Measurements from ENCODE around the gene MACROD2. TPM values are rescaled to one million over a fixed set of nuclear protein-coding genes. Genes with fewer than 3 reads are reported as not detected.

MACROD2 gene
- total RNA-seq, 1 donor from 2014 or later = 6.4 TPM

- Mint-ChIP-seq H3K4me1 (no peaks in the 10 kb centered on the region), H3K27me3 (ENCODE audit: low read depth) (no peaks in the 10 kb centered on the region), H3K27ac (ENCODE audit: unreplicated experiment) (no peak overlapping the region), H3K36me3 (ENCODE audit: low read depth) (no peaks in the 10 kb centered on the region), H3K4me3 (no peak overlapping the region), H3K9me3 (peaks cover 9% of the 10 kb centered on the region)
- DNase-seq (ENCODE audit: low read depth, low spot score) = no peak
- TF ChIP-seq CTCF (conservative IDR thresholded peaks at IDR 0.05) = no peak
Measured at GRCh38 chr20:15619341-15619740, 1624.0 kb downstream of the MACROD2 start.

- Mint-ChIP-seq H3K27ac (ENCODE audit: unreplicated experiment) (no peak overlapping the region), H3K36me3 (ENCODE audit: low read depth) (no peaks in the 10 kb centered on the region), H3K4me3 (no peak overlapping the region)
Measured at GRCh38 chr20:15619816-15620215, 1624.5 kb downstream of the MACROD2 start.

GRCh38 chr20:15622368-15622767 lies 1627.1 kb downstream of the MACROD2 start:
- Mint-ChIP-seq H3K36me3 (ENCODE audit: low read depth) (no peaks in the 10 kb centered on the region), H3K4me1 (no peaks in the 10 kb centered on the region), H3K4me3 (no peak overlapping the region), H3K27me3 (ENCODE audit: low read depth) (no peaks in the 10 kb centered on the region), H3K27ac (ENCODE audit: unreplicated experiment) (no peak overlapping the region), H3K9me3 (peaks cover 12% of the 10 kb centered on the region)
- no peak for DNase-seq (ENCODE audit: low read depth, low spot score)
- no peak for TF ChIP-seq CTCF (conservative IDR thresholded peaks at IDR 0.05)

More at GRCh38 chr20:15619816-15620215, 1624.5 kb downstream of the MACROD2 start:
- H3K9me3 Mint-ChIP-seq = peaks cover 9% of the 10 kb centered on the region
- no peaks in the 10 kb centered on the region for H3K4me1 Mint-ChIP-seq
- no peaks in the 10 kb centered on the region for H3K27me3 Mint-ChIP-seq (ENCODE audit: low read depth)
- no peak for TF ChIP-seq CTCF (conservative IDR thresholded peaks at IDR 0.05)
- no peak for DNase-seq (ENCODE audit: low read depth, low spot score)

GRCh38 chr20:15623215-15623614 lies 1627.9 kb downstream of the MACROD2 start:
- H3K4me1 Mint-ChIP-seq = no peaks in the 10 kb centered on the region
- H3K9me3 Mint-ChIP-seq = peaks cover 10% of the 10 kb centered on the region
- no peak for DNase-seq (ENCODE audit: low read depth, low spot score)
- H3K27me3 Mint-ChIP-seq (ENCODE audit: low read depth) = no peaks in the 10 kb centered on the region
- no peak overlapping the region for H3K27ac Mint-ChIP-seq (ENCODE audit: unreplicated experiment)
- H3K36me3 Mint-ChIP-seq (ENCODE audit: low read depth) = no peaks in the 10 kb centered on the region
- H3K4me3 Mint-ChIP-seq = no peak overlapping the region
- no peak for TF ChIP-seq CTCF (conservative IDR thresholded peaks at IDR 0.05)

GRCh38 chr20:15625981-15626380 lies 1630.7 kb downstream of the MACROD2 start:
- Mint-ChIP-seq H3K36me3 (ENCODE audit: low read depth) (no peaks in the 10 kb centered on the region), H3K4me3 (no peak overlapping the region), H3K9me3 (peaks cover 10% of the 10 kb centered on the region), H3K27ac (ENCODE audit: unreplicated experiment) (no peak overlapping the region), H3K4me1 (no peaks in the 10 kb centered on the region), H3K27me3 (ENCODE audit: low read depth) (no peaks in the 10 kb centered on the region)
- no peak for TF ChIP-seq CTCF (conservative IDR thresholded peaks at IDR 0.05)
- no peak for DNase-seq (ENCODE audit: low read depth, low spot score)

GRCh38 chr20:15627089-15627488 lies 1631.8 kb downstream of the MACROD2 start:
- no peaks in the 10 kb centered on the region for H3K27me3 Mint-ChIP-seq (ENCODE audit: low read depth)
- no peak for TF ChIP-seq CTCF (conservative IDR thresholded peaks at IDR 0.05)
- no peak for DNase-seq (ENCODE audit: low read depth, low spot score)
- H3K4me1 Mint-ChIP-seq = no peaks in the 10 kb centered on the region
- no peaks in the 10 kb centered on the region for H3K36me3 Mint-ChIP-seq (ENCODE audit: low read depth)
- H3K9me3 Mint-ChIP-seq = peaks cover 6% of the 10 kb centered on the region
- H3K4me3 Mint-ChIP-seq = no peak overlapping the region
- H3K27ac Mint-ChIP-seq (ENCODE audit: unreplicated experiment) = no peak overlapping the region

All from neural crest cell (in vitro differentiated cells).